ENCODE measurements around the gene MCRIP1. TPM values are rescaled to one million over a fixed set of nuclear protein-coding genes. Genes with fewer than 3 reads are reported as not detected.

Gene MCRIP1
- total and polyA plus RNA-seq, 2 of the 13 experiments (the other 11 are each of a cell fraction or from before 2014, with no cell fraction given) = 79.7 to 84.9 TPM

GRCh38 chr17:81867170-81867990 is 34.3 kb upstream of the MCRIP1 start (continued):
- TF ChIP-seq, protein P1, sequence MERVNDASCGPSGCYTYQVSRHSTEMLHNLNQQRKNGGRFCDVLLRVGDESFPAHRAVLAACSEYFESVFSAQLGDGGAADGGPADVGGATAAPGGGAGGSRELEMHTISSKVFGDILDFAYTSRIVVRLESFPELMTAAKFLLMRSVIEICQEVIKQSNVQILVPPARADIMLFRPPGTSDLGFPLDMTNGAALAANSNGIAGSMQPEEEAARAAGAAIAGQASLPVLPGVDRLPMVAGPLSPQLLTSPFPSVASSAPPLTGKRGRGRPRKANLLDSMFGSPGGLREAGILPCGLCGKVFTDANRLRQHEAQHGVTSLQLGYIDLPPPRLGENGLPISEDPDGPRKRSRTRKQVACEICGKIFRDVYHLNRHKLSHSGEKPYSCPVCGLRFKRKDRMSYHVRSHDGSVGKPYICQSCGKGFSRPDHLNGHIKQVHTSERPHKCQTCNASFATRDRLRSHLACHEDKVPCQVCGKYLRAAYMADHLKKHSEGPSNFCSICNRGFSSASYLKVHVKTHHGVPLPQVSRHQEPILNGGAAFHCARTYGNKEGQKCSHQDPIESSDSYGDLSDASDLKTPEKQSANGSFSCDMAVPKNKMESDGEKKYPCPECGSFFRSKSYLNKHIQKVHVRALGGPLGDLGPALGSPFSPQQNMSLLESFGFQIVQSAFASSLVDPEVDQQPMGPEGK (CRISPR knock-in tag; IDR thresholded peaks at IDR 0.05) = no peak
- TF ChIP-seq JUND (CRISPR knock-in tag; IDR thresholded peaks at IDR 0.05) (peak; percentile 23), NCOA2 (CRISPR knock-in tag; IDR thresholded peaks at IDR 0.05) (no peak), HMG20A (CRISPR knock-in tag; IDR thresholded peaks at IDR 0.05; ENCODE audit: borderline replicate concordance) (no peak), ATF7 (IDR thresholded peaks at IDR 0.05) (no peak), ATF7 (CRISPR knock-in tag; IDR thresholded peaks at IDR 0.05) (no peak), ESRRA (CRISPR knock-in tag; IDR thresholded peaks at IDR 0.05; ENCODE audit: low read depth) (peak; percentile 30; the same call in 1 of the 2 replicates), ZBTB38 (CRISPR knock-in tag; IDR thresholded peaks at IDR 0.05) (peak; percentile 98), POLR2AphosphoS2 (IDR thresholded peaks at IDR 0.05; ENCODE audit: low read depth, low read length) (no peak; the same call in 1 of the 2 replicates), ZBTB43 (CRISPR knock-in tag; conservative IDR thresholded peaks at IDR 0.05) (no peak), ZNF557 (CRISPR knock-in tag; IDR thresholded peaks at IDR 0.05) (no peak), ZNF816 (CRISPR knock-in tag; IDR thresholded peaks at IDR 0.05; ENCODE audit: borderline replicate concordance) (peak; percentile 85; the same call in 1 of the 2 replicates), ZNF597 (CRISPR knock-in tag; IDR thresholded peaks at IDR 0.05) (0 out of 2 replicates have a peak, but pooled peaks have one; percentile 28), RFX5 (IDR thresholded peaks at IDR 0.05; ENCODE audit: low read depth, low read length) (no peak), SYNCRIP (IDR thresholded peaks at IDR 0.05; ENCODE audit: insufficient read depth, low read depth, low read length) (no peak), FOXK2 (IDR thresholded peaks at IDR 0.05) (no peak), ZNF724P (CRISPR knock-in tag; IDR thresholded peaks at IDR 0.05; ENCODE audit: borderline replicate concordance) (0 out of 2 replicates have a peak, but pooled peaks have one; percentile 70), ARHGAP35 (CRISPR knock-in tag; IDR thresholded peaks at IDR 0.05; ENCODE audit: borderline replicate concordance) (0 out of 2 replicates have a peak, but pooled peaks have one; percentile 2)
- TF ChIP-seq, protein P2, sequence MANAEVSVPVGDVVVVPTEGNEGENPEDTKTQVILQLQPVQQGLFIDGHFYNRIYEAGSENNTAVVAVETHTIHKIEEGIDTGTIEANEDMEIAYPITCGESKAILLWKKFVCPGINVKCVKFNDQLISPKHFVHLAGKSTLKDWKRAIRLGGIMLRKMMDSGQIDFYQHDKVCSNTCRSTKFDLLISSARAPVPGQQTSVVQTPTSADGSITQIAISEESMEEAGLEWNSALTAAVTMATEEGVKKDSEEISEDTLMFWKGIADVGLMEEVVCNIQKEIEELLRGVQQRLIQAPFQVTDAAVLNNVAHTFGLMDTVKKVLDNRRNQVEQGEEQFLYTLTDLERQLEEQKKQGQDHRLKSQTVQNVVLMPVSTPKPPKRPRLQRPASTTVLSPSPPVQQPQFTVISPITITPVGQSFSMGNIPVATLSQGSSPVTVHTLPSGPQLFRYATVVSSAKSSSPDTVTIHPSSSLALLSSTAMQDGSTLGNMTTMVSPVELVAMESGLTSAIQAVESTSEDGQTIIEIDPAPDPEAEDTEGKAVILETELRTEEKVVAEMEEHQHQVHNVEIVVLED (CRISPR knock-in tag; IDR thresholded peaks at IDR 0.05; ENCODE audit: borderline replicate concordance) = peak; percentile 17; the same call in 1 of the 2 replicates
- TF ChIP-seq, protein P3, sequence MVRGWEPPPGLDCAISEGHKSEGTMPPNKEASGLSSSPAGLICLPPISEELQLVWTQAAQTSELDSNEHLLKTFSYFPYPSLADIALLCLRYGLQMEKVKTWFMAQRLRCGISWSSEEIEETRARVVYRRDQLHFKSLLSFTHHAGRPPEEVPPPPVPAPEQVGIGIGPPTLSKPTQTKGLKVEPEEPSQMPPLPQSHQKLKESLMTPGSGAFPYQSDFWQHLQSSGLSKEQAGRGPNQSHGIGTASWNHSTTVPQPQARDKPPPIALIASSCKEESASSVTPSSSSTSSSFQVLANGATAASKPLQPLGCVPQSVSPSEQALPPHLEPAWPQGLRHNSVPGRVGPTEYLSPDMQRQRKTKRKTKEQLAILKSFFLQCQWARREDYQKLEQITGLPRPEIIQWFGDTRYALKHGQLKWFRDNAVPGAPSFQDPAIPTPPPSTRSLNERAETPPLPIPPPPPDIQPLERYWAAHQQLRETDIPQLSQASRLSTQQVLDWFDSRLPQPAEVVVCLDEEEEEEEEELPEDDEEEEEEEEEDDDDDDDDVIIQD (CRISPR knock-in tag; IDR thresholded peaks at IDR 0.05; ENCODE audit: low read depth) = no peak
